ENCODE measurements around the gene MAMSTR.

MAMSTR gene

DNA sequence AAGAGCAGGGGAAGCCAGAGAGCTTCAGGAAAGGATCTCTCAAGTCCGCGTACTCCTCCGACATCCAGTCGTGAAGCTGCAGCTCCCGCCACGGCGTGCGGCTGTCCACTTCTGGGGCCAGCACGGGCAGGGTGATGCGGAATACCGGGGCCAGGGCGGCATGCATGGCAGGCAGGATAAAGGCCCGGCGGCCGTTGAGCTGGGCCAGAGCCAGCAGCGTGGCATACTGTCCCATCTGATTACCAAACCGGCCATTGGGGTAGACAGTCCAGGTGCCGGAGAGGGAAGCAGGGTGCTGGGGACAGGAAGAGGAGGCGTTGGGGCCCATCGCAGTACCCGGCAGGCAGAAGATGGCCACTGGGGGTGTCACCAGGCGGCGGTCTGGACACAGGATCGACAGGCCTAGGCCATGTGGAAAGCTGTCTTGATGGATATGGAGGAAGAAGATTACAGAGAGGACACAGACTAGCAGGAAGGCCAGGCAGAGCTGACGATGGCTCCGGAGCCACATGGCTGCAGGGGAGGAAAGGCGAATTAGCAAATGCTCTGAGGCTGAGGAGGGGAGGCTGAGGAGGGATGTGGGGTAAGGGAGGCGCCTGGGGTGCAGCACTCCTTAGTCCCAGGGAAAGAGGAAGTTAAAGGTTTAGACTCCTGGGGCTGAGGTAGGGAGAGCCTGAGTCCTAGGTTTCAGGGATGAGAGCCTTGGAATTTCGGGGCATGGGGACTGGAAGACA lies 31.4 kb upstream of the MAMSTR start:
- in situ Hi-C loops (cut with HindIII; ENCODE audit: low sequenced_read_pairs): no loop called here
- H3K4me3 ChIP-seq (ENCODE audit: low read depth, low read length): no peak overlapping the region
- TF ChIP-seq CTCF (IDR thresholded peaks at IDR 0.05; ENCODE audit: low read depth, low read length, missing control alignments): no peak
- no peak for DNase-seq (ENCODE audit: low read depth)

GRCh38 chr19:48750351-48750750 lies 30.8 kb upstream of the MAMSTR start:
- no peak overlapping the region for H3K4me3 ChIP-seq (ENCODE audit: low read depth, low read length)
- in situ Hi-C loops (cut with HindIII; ENCODE audit: low sequenced_read_pairs): no loop called here
- no peak for TF ChIP-seq CTCF (IDR thresholded peaks at IDR 0.05; ENCODE audit: low read depth, low read length, missing control alignments)
- no peak for DNase-seq (ENCODE audit: low read depth)

DNA sequence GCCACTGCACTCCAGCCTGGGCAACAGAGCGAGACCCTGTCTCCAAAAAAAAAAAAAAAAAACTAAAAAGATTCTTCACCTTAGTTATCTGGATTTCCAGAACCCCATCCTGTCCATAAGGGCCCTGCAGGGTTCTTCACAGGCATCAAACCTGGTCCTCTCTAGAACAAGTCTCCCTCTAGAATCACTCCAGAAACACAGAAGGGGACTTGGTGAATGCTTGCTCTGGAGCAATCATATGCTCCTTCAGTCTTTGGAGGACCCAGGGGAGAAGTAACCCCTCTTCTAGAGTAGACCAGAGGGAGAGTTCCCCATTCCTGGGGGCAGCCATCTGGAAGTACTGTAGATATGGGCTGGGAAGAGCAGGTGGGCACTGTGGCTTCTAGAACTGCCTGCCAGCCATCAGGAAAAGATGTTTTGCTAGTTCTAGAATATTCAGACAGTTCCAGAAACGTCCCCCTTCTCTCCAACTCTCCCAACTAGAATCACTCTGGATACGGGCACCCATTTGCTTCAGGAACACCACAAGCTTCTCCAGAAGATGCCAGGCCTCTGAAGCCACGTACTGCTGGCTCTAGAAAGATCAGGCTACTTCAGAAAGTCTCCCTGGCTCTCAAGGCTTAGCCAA lies 30.2 kb upstream of the MAMSTR start:
- DNase-seq (ENCODE audit: low read depth): no peak
- TF ChIP-seq CTCF (IDR thresholded peaks at IDR 0.05; ENCODE audit: low read depth, low read length, missing control alignments): no peak
- in situ Hi-C loops (cut with HindIII; ENCODE audit: low sequenced_read_pairs): no loop called here
- no peak overlapping the region for H3K4me3 ChIP-seq (ENCODE audit: low read depth, low read length)

- no peak for TF ChIP-seq CTCF (IDR thresholded peaks at IDR 0.05; ENCODE audit: low read depth, low read length, missing control alignments)
- H3K4me3 ChIP-seq (ENCODE audit: low read depth, low read length): peak within 1 kb of the TSS; percentile 51
- peak; percentile 74 for DNase-seq (ENCODE audit: low read depth)
- in situ Hi-C loops (cut with HindIII; ENCODE audit: low sequenced_read_pairs): no loop called here
Observed at GRCh38 chr19:48746738-48747575, 27.4 kb upstream of the MAMSTR start, which contains the start of gene IZUMO1. TSS of gene IZUMO1 (minus strand) at chr19:48746909. CDS start at chr19:48745859, 1,050 bp downstream.

- no peak overlapping the region for H3K4me3 ChIP-seq (ENCODE audit: low read depth, low read length)
- TF ChIP-seq CTCF (IDR thresholded peaks at IDR 0.05; ENCODE audit: low read depth, low read length, missing control alignments): no peak
- in situ Hi-C loops (cut with HindIII; ENCODE audit: low sequenced_read_pairs): no loop called here
- no peak for DNase-seq (ENCODE audit: low read depth)
Observed at GRCh38 chr19:48746110-48746509, 26.6 kb upstream of the MAMSTR start.

GRCh38 chr19:48745208-48745995 lies 25.9 kb upstream of the MAMSTR start:
- in situ Hi-C loops (cut with HindIII; ENCODE audit: low sequenced_read_pairs): no loop called here
- no peak for TF ChIP-seq CTCF (IDR thresholded peaks at IDR 0.05; ENCODE audit: low read depth, low read length, missing control alignments)
- H3K4me3 ChIP-seq (ENCODE audit: low read depth, low read length): no peak overlapping the region
- peak; percentile 23 for DNase-seq (ENCODE audit: low read depth)

Data from astrocyte of the cerebellum (primary cell).